BE2C (cell line): Measurements from ENCODE around the gene HIF1A.

ENCODE experiments used
- DNase-seq: peaks from one replicate; pipeline ENCODE4 v3.0.0-alpha.2; 2020
- H3K27me3 ChIP-seq: fragments of 250-450 bp; sonication (Bioruptor Pico); 2 replicates; pipeline ENCODE4 v1.5.1; 2020; ENCODE audit warnings: mild to moderate bottlenecking
- H3K36me3 ChIP-seq: fragments of 250-450 bp; sonication (Bioruptor Pico); 2 replicates; pipeline ENCODE4 v1.5.1; 2020; ENCODE audit warnings: mild to moderate bottlenecking
- H3K4me1 ChIP-seq: fragments of 250-450 bp; sonication (Bioruptor Pico); 2 replicates; pipeline ENCODE4 v1.5.1; 2020
- H3K4me3 ChIP-seq: 2 replicates; pipeline ENCODE4 v1.5.1; 2011; ENCODE audit warnings: low read depth, low read length
- H3K9me3 ChIP-seq: fragments of 250-450 bp; sonication (Bioruptor Pico); 2 replicates; pipeline ENCODE4 v1.5.1; 2020
- CTCF ChIP-seq: IDR thresholded peaks from 2 replicates; pipeline ENCODE4 v1.5.1; 2012; ENCODE audit warnings: mild to moderate bottlenecking, low read depth, low read length

Gene HIF1A

GRCh38 chr14:61659582-61659981 is 35.7 kb upstream of the HIF1A start:
- Histone ChIP-seq H3K4me1 (peaks cover 12% of the 10 kb centered on the region), H3K27me3 (no peaks in the 10 kb centered on the region), H3K36me3 (no peaks in the 10 kb centered on the region), H3K9me3 (peaks cover 3% of the 10 kb centered on the region; the same call in 1 of the 2 replicates), H3K4me3 (no peak overlapping the region)
- no peak for TF ChIP-seq CTCF
- no peak for DNase-seq

- TF ChIP-seq CTCF: no peak
- no peaks in the 10 kb centered on the region for H3K27me3 ChIP-seq
- DNase-seq: no peak
- no peak overlapping the region for H3K4me3 ChIP-seq
- peaks cover 12% of the 10 kb centered on the region for H3K4me1 ChIP-seq
- no peaks in the 10 kb centered on the region for H3K36me3 ChIP-seq
- no peaks in the 10 kb centered on the region for H3K9me3 ChIP-seq
Observed at GRCh38 chr14:61661471-61662400, 33.6 kb upstream of the HIF1A start.

- Histone ChIP-seq H3K4me1 (peaks cover 12% of the 10 kb centered on the region), H3K36me3 (no peaks in the 10 kb centered on the region), H3K4me3 (no peak overlapping the region), H3K27me3 (no peaks in the 10 kb centered on the region), H3K9me3 (no peaks in the 10 kb centered on the region)
- DNase-seq: peak; percentile 82
- TF ChIP-seq CTCF: 0 out of 2 replicates have a peak, but pooled peaks have one; percentile 6
Observed at GRCh38 chr14:61662437-61663311, 32.6 kb upstream of the HIF1A start.

- H3K36me3 ChIP-seq: no peaks in the 10 kb centered on the region
- DNase-seq: no peak
- no peak for TF ChIP-seq CTCF
- no peak overlapping the region for H3K4me3 ChIP-seq
- H3K9me3 ChIP-seq: no peaks in the 10 kb centered on the region
- H3K27me3 ChIP-seq: no peaks in the 10 kb centered on the region
- peaks cover 12% of the 10 kb centered on the region for H3K4me1 ChIP-seq
Observed at GRCh38 chr14:61663312-61663979, 31.9 kb upstream of the HIF1A start.

- Histone ChIP-seq H3K4me1 (no peaks in the 10 kb centered on the region), H3K36me3 (no peaks in the 10 kb centered on the region), H3K4me3 (no peak overlapping the region), H3K27me3 (no peaks in the 10 kb centered on the region), H3K9me3 (no peaks in the 10 kb centered on the region)
- TF ChIP-seq CTCF: no peak
- no peak for DNase-seq
Observed at GRCh38 chr14:61668282-61668681, 27.0 kb upstream of the HIF1A start.
